H1 (cell line): ENCODE results near the gene CHCHD1. TPM values are rescaled to one million over a fixed set of nuclear protein-coding genes. Genes with fewer than 3 reads are reported as not detected.

Experiments
- CTCF ChIA-PET: fragments of 300-600 bp; sonication (Branson Sonifier 250); formaldehyde crosslinking; loops from one replicate; lab custom pipeline; 2021; ENCODE audit not compliant: partially characterized antibody; lab: Charles Lee
- POLR2A ChIA-PET: fragments of 300-600 bp; sonication (Branson Sonifier 250); formaldehyde crosslinking; loops from one replicate; lab custom pipeline; 2021; ENCODE audit warnings: inconsistent platforms; ENCODE audit not compliant: partially characterized antibody; lab: Charles Lee
- DNase-seq, 2 experiments: peaks; one replicate each; pipeline versions ENCODE4 v3.0.0 to v3.0.0-alpha.2; 2010 to 2022; ENCODE audit warnings: low spot score in 2 of 2, low read depth in 1 of 2, mixed read lengths in 1 of 2
- FAIRE-seq: peaks from 2 replicates; lab custom pipeline; 2011; peaks lifted over from hg19 to GRCh38; lab: Jason Lieb, UNC
- H2AFZ ChIP-seq: 2 replicates; pipeline ENCODE4 v1.8.1; 2012; ENCODE audit warnings: low read length, inconsistent platforms
- H2AK5ac ChIP-seq: 2 replicates; pipeline ENCODE4 v1.6.1; 2013; ENCODE audit warnings: low read depth, low read length
- H2BK120ac ChIP-seq: replicated peaks from 2 replicates; pipeline ENCODE3; 2013; ENCODE audit warnings: low read depth, low read length, inconsistent platforms
- H2BK12ac ChIP-seq: 2 replicates; pipeline ENCODE4 v1.6.1; 2013; ENCODE audit warnings: low read depth, low read length
- H2BK15ac ChIP-seq: 2 replicates; pipeline ENCODE4 v1.6.1; 2013; ENCODE audit warnings: low read length
- H2BK20ac ChIP-seq: 2 replicates; pipeline ENCODE4 v1.6.1; 2013; ENCODE audit warnings: low read length
- H2BK5ac ChIP-seq: 2 replicates; pipeline ENCODE4 v1.6.1; 2013; ENCODE audit warnings: low read depth, low read length
- H3K14ac ChIP-seq: 2 replicates; pipeline ENCODE4 v1.6.1; 2013; ENCODE audit warnings: inconsistent platforms; ENCODE audit not compliant: insufficient read length
- H3K18ac ChIP-seq: 2 replicates; pipeline ENCODE4 v1.6.1; 2013; ENCODE audit warnings: low read length; ENCODE audit errors: extremely low read depth
- H3K23ac ChIP-seq: 2 replicates; pipeline ENCODE4 v1.6.1; 2013; ENCODE audit warnings: inconsistent platforms; ENCODE audit not compliant: insufficient read length
- H3K23me2 ChIP-seq: 2 replicates; pipeline ENCODE4 v1.6.1; 2013; ENCODE audit warnings: low read depth, low read length
- H3K27ac ChIP-seq: 2 replicates; pipeline ENCODE4 v1.6.1; 2011; ENCODE audit warnings: low read depth, low read length, inconsistent platforms
- H3K27me3 ChIP-seq, 4 experiments: replicated peaks in 1 of 4; 1 replicate in 1 of 4; 2 replicates in 3 of 4; pipeline versions ENCODE4 v1.6.1 to v1.8.1; 2011 to 2013; ENCODE audit warnings: low read length in 3 of 4, mild to moderate bottlenecking in 3 of 4, inconsistent platforms in 2 of 4, mixed read lengths in 2 of 4, moderate library complexity in 1 of 4; ENCODE audit not compliant: control insufficient read depth in 3 of 4, insufficient read depth in 3 of 4; ENCODE audit errors: extremely low read depth in 1 of 4
- H3K36me3 ChIP-seq, 4 experiments: 2 replicates each; pipeline versions ENCODE4 v1.6.1 to v1.8.1; 2011 to 2013; ENCODE audit warnings: mild to moderate bottlenecking in 4 of 4, low read length in 3 of 4, moderate library complexity in 2 of 4, control low read depth in 1 of 4, inconsistent platforms in 1 of 4; ENCODE audit not compliant: insufficient read depth in 4 of 4, control insufficient read depth in 2 of 4
- H3K4ac ChIP-seq: replicated peaks from 2 replicates; pipeline ENCODE3; 2013; ENCODE audit warnings: low read length, low read depth, mixed read lengths, inconsistent platforms; ENCODE audit not compliant: insufficient read length
- H3K4me1 ChIP-seq, 4 experiments: replicated peaks in 1 of 4; 1 replicate in 1 of 4; 2 replicates in 3 of 4; pipeline versions ENCODE4 v1.6.1 to v1.8.1; 2011 to 2013; ENCODE audit warnings: low read length in 3 of 4, inconsistent platforms in 2 of 4, mixed read lengths in 1 of 4; ENCODE audit not compliant: insufficient read depth in 4 of 4, control insufficient read depth in 3 of 4
- H3K4me2 ChIP-seq, 2 experiments: 2 replicates each; pipeline versions ENCODE4 v1.6.1 to v1.8.1; 2011 to 2013; ENCODE audit warnings: low read depth in 2 of 2, low read length in 2 of 2, control low read depth in 1 of 2, inconsistent platforms in 1 of 2, mild to moderate bottlenecking in 1 of 2; ENCODE audit not compliant: insufficient read depth in 1 of 2
- H3K4me3 ChIP-seq, 4 experiments: fragments of 200-600, 300-600 bp in 1 of 4; sonication (generic), shearing (Covaris generic), sonication (Bioruptor Twin) in 1 of 4; 2 replicates each; pipeline versions ENCODE4 v1.5.1 to v1.8.1; 2011 to 2016; ENCODE audit warnings: low read length in 4 of 4, low read depth in 3 of 4, control low read depth in 2 of 4, inconsistent platforms in 2 of 4, mild to moderate bottlenecking in 2 of 4, mixed read lengths in 1 of 4, moderate library complexity in 1 of 4; ENCODE audit not compliant: insufficient read depth in 2 of 4; ENCODE audit errors: extremely low read depth in 1 of 4
- H3K56ac ChIP-seq: replicated peaks from 2 replicates; pipeline ENCODE3; 2013; ENCODE audit warnings: low read depth, mild to moderate bottlenecking, mixed read lengths, low read length, inconsistent platforms; ENCODE audit not compliant: insufficient read length
- H3K79me1 ChIP-seq: 2 replicates; pipeline ENCODE4 v1.6.1; 2013; ENCODE audit warnings: low read depth, low read length, control low read depth
- H3K79me2 ChIP-seq, 2 experiments: 2 replicates each; pipeline versions ENCODE4 v1.6.1 to v1.8.1; 2012 to 2013; ENCODE audit warnings: low read length in 2 of 2, mild to moderate bottlenecking in 2 of 2, inconsistent platforms in 1 of 2; ENCODE audit not compliant: insufficient read depth in 2 of 2, control insufficient read depth in 1 of 2
- H3K9ac ChIP-seq, 4 experiments: replicated peaks in 1 of 4; 1 replicate in 1 of 4; 2 replicates in 3 of 4; pipeline versions ENCODE4 v1.6.1 to v1.8.1; 2011 to 2013; ENCODE audit warnings: low read depth in 3 of 4, low read length in 3 of 4, control low read depth in 2 of 4, mild to moderate bottlenecking in 2 of 4, moderate library complexity in 2 of 4, inconsistent platforms in 1 of 4; ENCODE audit errors: extremely low read depth in 1 of 4
- H3K9me3 ChIP-seq, 2 experiments: 2 replicates each; pipeline versions ENCODE4 v1.6.1 to v1.8.1; 2012 to 2013; ENCODE audit warnings: mild to moderate bottlenecking in 2 of 2, moderate library complexity in 2 of 2, control low read depth in 1 of 2, inconsistent platforms in 1 of 2, low read depth in 1 of 2, low read length in 1 of 2, mixed read lengths in 1 of 2; ENCODE audit not compliant: insufficient read depth in 2 of 2
- H4K20me1 ChIP-seq, 2 experiments: replicated peaks in 1 of 2; 2 replicates each; pipeline versions ENCODE3 to v1.8.1; 2011 to 2013; ENCODE audit warnings: inconsistent platforms in 2 of 2, low read length in 2 of 2, mild to moderate bottlenecking in 1 of 2; ENCODE audit not compliant: insufficient read depth in 2 of 2, control insufficient read depth in 1 of 2
- H4K5ac ChIP-seq: 2 replicates; pipeline ENCODE4 v1.6.1; 2013; ENCODE audit warnings: low read length, low read depth, mixed read lengths, inconsistent platforms; ENCODE audit not compliant: insufficient read length
- H4K8ac ChIP-seq: 2 replicates; pipeline ENCODE4 v1.8.0; 2013; ENCODE audit warnings: mild to moderate bottlenecking, moderate library complexity, low read length, inconsistent platforms; ENCODE audit not compliant: insufficient read depth; ENCODE audit errors: extremely low read depth
- H4K91ac ChIP-seq: replicated peaks from 2 replicates; pipeline ENCODE3; 2013; ENCODE audit warnings: low read length, mixed read lengths, inconsistent platforms; ENCODE audit not compliant: insufficient read length
- BRCA1 ChIP-seq: IDR thresholded peaks from 2 replicates; pipeline ENCODE4 v1.6.1; 2012; ENCODE audit warnings: low read depth, low read length, improper control_type of control experiment
- CBX8 ChIP-seq: fragments of 300-800, 300-1000 bp; sonication (generic); IDR thresholded peaks from 2 replicates; pipeline ENCODE4 v1.7.1; 2016; ENCODE audit warnings: low read depth, low read length, borderline replicate concordance
- CHD1 ChIP-seq: IDR thresholded peaks from 2 replicates; pipeline ENCODE4 v1.6.1; 2012; ENCODE audit warnings: low read depth, low read length, improper control_type of control experiment
- CHD2 ChIP-seq: IDR thresholded peaks from 2 replicates; pipeline ENCODE4 v1.6.1; 2012; ENCODE audit warnings: low read length, improper control_type of control experiment
- EZH2 ChIP-seq: fragments of 200-600 bp; sonication (generic); IDR thresholded peaks from 2 replicates; pipeline ENCODE4 v1.7.1; 2012; ENCODE audit warnings: low read depth, mild to moderate bottlenecking, moderate library complexity, low read length, inconsistent platforms; ENCODE audit not compliant: severe bottlenecking
- GABPA ChIP-seq: IDR thresholded peaks from 2 replicates; pipeline ENCODE4 v1.6.1; 2011; ENCODE audit warnings: mild to moderate bottlenecking, low read length, moderate library complexity, borderline replicate concordance; ENCODE audit not compliant: insufficient read depth
- KDM5A ChIP-seq: fragments of 200-600 bp; IDR thresholded peaks from 2 replicates; pipeline ENCODE4 v1.7.1; 2012; ENCODE audit warnings: mild to moderate bottlenecking, low read length, inconsistent platforms, mixed read lengths
- NRF1 ChIP-seq: IDR thresholded peaks from 2 replicates; pipeline ENCODE4 v1.6.1; 2011; ENCODE audit warnings: mild to moderate bottlenecking, low read depth, low read length, improper control_type of control experiment
- SAP30 ChIP-seq: fragments of 300-600 bp; sonication (generic); IDR thresholded peaks from 2 replicates; pipeline ENCODE4 v1.7.1; 2012; ENCODE audit warnings: low read length, moderate library complexity, mild to moderate bottlenecking, inconsistent platforms; ENCODE audit not compliant: insufficient read depth, insufficient replicate concordance
- SIN3A ChIP-seq, 2 experiments: IDR thresholded peaks in 1 of 2; conservative IDR thresholded peaks in 1 of 2; 2 replicates each; pipeline ENCODE4 v1.6.1; 2011 to 2012; ENCODE audit warnings: low read length in 2 of 2, improper control_type of control experiment in 1 of 2, low read depth in 1 of 2, mild to moderate bottlenecking in 1 of 2
- TAF7 ChIP-seq: optimal IDR thresholded peaks from 2 replicates; pipeline ENCODE3; 2011; ENCODE audit warnings: low read depth, mild to moderate bottlenecking, inconsistent platforms, low read length, moderate library complexity, borderline replicate concordance
- WGBS, 2 experiments: shearing (Covaris generic) in 1 of 2; methylation state at CpG; one replicate each; pipeline versions ENCODE4 v1.1.6 to v1.1.7; 2013 to 2015; ENCODE audit warnings: low lambda C conversion rate in 2 of 2, mixed read lengths in 2 of 2, inconsistent platforms in 1 of 2, low coverage in 1 of 2, missing lambda C conversion rate in 1 of 2; ENCODE audit not compliant: insufficient replicate concordance in 2 of 2, insufficient coverage in 1 of 2, insufficient read length in 1 of 2; ENCODE audit errors: extremely low coverage in 1 of 2, missing lambda C conversion rate in 1 of 2; 5-methylcytosine and 5-hydroxymethylcytosine counted together
- polyA plus RNA-seq, 7 experiments: library from polyadenylated mRNA; depleted of rRNA in 3 of 7; stranded (reverse) in 5 of 7; unstranded in 2 of 7; fragments of >200 nt in 5 of 7; fragments of 200-250 nt in 2 of 7; gene quantifications; 1 replicate in 5 of 7; 2 replicates in 1 of 7; 4 replicates in 1 of 7; pipeline versions ENCODE4 v1.2.1 to v1.2.3, GENCODE V29; 2011 to 2013; ENCODE audit warnings: missing spikeins in 2 of 7, mixed read lengths in 2 of 7
- total RNA-seq: library from RNA; stranded (reverse); fragmentation: NEBNext Ultra II Directional; extraction: Animal tissue kit (Norgen Biotek cat#: 25700); gene quantifications from 2 replicates; pipeline ENCODE4 v1.2.1, GENCODE V29; 2021

Gene CHCHD1
- total and polyA plus RNA-seq, 2 of the 8 experiments (the other 6 are each of a cell fraction or from before 2014, with no cell fraction given): 44.9 to 58.1 TPM

DNA sequence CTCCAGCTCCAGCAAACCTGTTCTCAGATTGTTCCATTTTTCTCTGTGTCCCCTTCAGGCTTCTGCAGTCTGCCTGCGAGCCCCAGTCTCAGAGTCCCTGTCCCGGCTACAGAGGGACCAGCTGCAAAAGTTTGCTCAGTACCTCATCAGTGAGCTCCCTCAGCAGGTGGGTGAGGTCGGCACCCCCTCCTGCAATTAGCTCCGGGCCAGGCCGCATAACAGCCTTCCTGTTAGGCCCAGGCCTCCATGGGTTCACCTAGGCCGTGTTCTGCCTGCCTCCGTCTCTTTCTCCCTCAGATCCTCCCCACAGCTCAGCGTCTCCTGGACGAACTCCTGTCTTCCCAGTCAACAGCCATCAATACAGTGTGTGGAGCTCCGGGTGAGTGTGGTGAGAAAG lies 7.8 kb downstream of the CHCHD1 start:
- peaks cover 0 to 4% (median under 1%) of the 10 kb centered on the region in 4 experiments; a peak in 4 of 7 replicates for H3K4me1 ChIP-seq
- H2BK12ac ChIP-seq: no peak overlapping the region
- H2BK5ac ChIP-seq: no peak overlapping the region
- H3K4ac ChIP-seq: no peak overlapping the region
- no peak overlapping the region for H2AFZ ChIP-seq
- H4K91ac ChIP-seq: no peak overlapping the region
- peaks cover 0 to 7% of the 10 kb centered on the region in 2 experiments; a peak in 2 of 4 replicates for H3K79me2 ChIP-seq
- H3K14ac ChIP-seq: no peak overlapping the region
- 94% methylated on average over 10 of the region's 10 CpGs; no CpG with 5 or more reads in 1 of the 2 experiments for WGBS, 2 experiments
- H2AK5ac ChIP-seq: no peak overlapping the region
- no peak overlapping the region for H3K4me3 ChIP-seq
- no peak overlapping the region for H2BK120ac ChIP-seq
- no peak for TF ChIP-seq GABPA
- TF ChIP-seq EZH2: no peak
- TF ChIP-seq TAF7: no peak
- no peak for TF ChIP-seq CBX8
- TF ChIP-seq KDM5A: no peak
- TF ChIP-seq SIN3A (conservative IDR thresholded peaks at IDR 0.05 in 1 of 2, IDR thresholded peaks at IDR 0.05 in 1 of 2; ENCODE audit: low read depth in 1 of 2, low read length in 2 of 2): no peak
- no peak for TF ChIP-seq SAP30
- no peak for TF ChIP-seq CHD1
- TF ChIP-seq NRF1: no peak
- no peak for TF ChIP-seq CHD2
- TF ChIP-seq BRCA1: no peak
- H3K9ac ChIP-seq: no peak overlapping the region
- POLR2A ChIA-PET: interaction anchor here (1.1 to 3.2 kb wide), 4 partner anchors 9 to 21 kb away, joined by 3 to 9 read pairs (median 3); no protein-coding TSS in a partner anchor
- no peaks in the 10 kb centered on the region for H3K27me3 ChIP-seq
- no peak overlapping the region for H2BK20ac ChIP-seq
- CTCF ChIA-PET: interaction anchor here (0.6 to 1.4 kb wide), 6 partner anchors 8 to 100 kb away, joined by 3 to 5 read pairs (median 3); no protein-coding TSS in a partner anchor
- H3K9me3 ChIP-seq: no peaks in the 10 kb centered on the region
- no peak overlapping the region for H3K18ac ChIP-seq
- DNase-seq (no peak), FAIRE-seq (no peak)
- peaks cover 3 to 15% of the 10 kb centered on the region in 2 experiments for H4K20me1 ChIP-seq
- H2BK15ac ChIP-seq: no peak overlapping the region
- H3K36me3 ChIP-seq: peaks cover 6 to 22% (median 15%) of the 10 kb centered on the region in 4 experiments; a peak in 6 of 8 replicates
- no peak overlapping the region for H4K5ac ChIP-seq
- no peak overlapping the region for H3K23ac ChIP-seq
- no peak overlapping the region for H4K8ac ChIP-seq
- H3K27ac ChIP-seq: no peak overlapping the region
- no peak overlapping the region for H3K56ac ChIP-seq
- peaks cover 15% of the 10 kb centered on the region; the same call in 1 of the 2 replicates for H3K23me2 ChIP-seq
- no peak overlapping the region for H3K4me2 ChIP-seq
- no peaks in the 10 kb centered on the region; the same call in 1 of the 2 replicates for H3K79me1 ChIP-seq
